NB4 (cell line): ENCODE data around the gene SPDL1.

ENCODE experiments used
- DNase-seq: peaks from one replicate; pipeline ENCODE4 v3.0.0; 2010; ENCODE audit warnings: low read depth
- H3K4me3 ChIP-seq: one replicate; pipeline ENCODE4 v1.5.1; 2011; ENCODE audit warnings: mild to moderate bottlenecking, low read depth, low read length, moderate library complexity
- MYC ChIP-seq: IDR thresholded peaks from 2 replicates; pipeline ENCODE4 v1.6.1; 2011; ENCODE audit warnings: low read depth, low read length
- POLR2A ChIP-seq: IDR thresholded peaks from 2 replicates; pipeline ENCODE4 v1.6.1; 2011; ENCODE audit warnings: mild to moderate bottlenecking; ENCODE audit not compliant: insufficient read length; ENCODE audit errors: extremely low read depth
- TF ChIP-seq, protein P1 (sequence below): IDR thresholded peaks from 2 replicates; pipeline ENCODE4 v1.6.1; 2011; ENCODE audit warnings: low read depth, low read length
- TF ChIP-seq, protein P2 (sequence below): IDR thresholded peaks from one replicate; pipeline ENCODE4 v1.5.1; 2012; ENCODE audit warnings: low read depth, low read length

Gene SPDL1

DNA sequence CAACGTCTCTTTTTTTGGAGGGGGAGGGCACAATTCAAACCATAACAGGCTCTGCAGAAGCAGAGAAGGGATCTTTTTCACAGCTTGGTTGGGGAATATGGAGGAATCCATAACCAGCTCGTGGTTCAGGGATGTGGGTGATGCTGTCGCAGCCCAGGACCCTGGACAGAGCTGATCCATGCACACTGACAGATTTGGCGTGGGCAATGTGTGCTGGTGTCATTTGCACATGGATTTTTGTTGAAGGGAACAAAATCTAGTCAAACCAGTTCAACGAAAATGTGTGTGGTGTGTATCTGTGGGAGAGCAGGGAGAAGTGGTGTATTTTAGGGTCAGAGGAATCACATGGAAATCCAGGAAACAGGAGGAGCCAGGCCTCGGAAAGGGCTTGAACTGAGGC, 57.7 kb downstream of the SPDL1 start:
- no peak for DNase-seq

DNA sequence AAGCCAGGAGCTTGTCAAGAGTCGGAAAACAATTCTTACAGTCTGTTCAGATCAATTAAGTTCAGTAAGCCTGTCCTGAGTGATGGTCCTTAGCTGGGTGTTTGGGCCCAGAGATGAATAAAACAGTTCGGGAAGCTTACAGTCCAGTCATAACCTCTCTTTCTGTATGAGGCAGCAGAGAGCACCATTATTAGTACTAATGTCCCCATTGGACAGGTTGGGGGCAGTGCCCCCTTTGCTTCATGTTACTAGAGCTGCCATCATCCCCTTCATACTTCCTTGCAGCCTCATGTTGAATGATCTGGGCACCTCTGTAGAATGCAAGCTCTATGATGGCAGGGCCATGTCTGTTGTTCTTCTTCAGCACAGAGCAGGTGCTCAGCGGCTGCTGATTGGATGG, 63.3 kb downstream of the SPDL1 start:
- TF ChIP-seq, protein P1, sequence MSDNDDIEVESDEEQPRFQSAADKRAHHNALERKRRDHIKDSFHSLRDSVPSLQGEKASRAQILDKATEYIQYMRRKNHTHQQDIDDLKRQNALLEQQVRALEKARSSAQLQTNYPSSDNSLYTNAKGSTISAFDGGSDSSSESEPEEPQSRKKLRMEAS: no peak
- TF ChIP-seq POLR2A: no peak
- TF ChIP-seq, protein P2, sequence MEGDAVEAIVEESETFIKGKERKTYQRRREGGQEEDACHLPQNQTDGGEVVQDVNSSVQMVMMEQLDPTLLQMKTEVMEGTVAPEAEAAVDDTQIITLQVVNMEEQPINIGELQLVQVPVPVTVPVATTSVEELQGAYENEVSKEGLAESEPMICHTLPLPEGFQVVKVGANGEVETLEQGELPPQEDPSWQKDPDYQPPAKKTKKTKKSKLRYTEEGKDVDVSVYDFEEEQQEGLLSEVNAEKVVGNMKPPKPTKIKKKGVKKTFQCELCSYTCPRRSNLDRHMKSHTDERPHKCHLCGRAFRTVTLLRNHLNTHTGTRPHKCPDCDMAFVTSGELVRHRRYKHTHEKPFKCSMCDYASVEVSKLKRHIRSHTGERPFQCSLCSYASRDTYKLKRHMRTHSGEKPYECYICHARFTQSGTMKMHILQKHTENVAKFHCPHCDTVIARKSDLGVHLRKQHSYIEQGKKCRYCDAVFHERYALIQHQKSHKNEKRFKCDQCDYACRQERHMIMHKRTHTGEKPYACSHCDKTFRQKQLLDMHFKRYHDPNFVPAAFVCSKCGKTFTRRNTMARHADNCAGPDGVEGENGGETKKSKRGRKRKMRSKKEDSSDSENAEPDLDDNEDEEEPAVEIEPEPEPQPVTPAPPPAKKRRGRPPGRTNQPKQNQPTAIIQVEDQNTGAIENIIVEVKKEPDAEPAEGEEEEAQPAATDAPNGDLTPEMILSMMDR: no peak
- TF ChIP-seq MYC: no peak
- no peak for DNase-seq
- no peak overlapping the region for H3K4me3 ChIP-seq

More for the DNA sequence above, 57.7 kb downstream of the SPDL1 start:
- no peak overlapping the region for H3K4me3 ChIP-seq
- no peak for TF ChIP-seq MYC
- TF ChIP-seq, protein P1: peak; percentile 84

DNA sequence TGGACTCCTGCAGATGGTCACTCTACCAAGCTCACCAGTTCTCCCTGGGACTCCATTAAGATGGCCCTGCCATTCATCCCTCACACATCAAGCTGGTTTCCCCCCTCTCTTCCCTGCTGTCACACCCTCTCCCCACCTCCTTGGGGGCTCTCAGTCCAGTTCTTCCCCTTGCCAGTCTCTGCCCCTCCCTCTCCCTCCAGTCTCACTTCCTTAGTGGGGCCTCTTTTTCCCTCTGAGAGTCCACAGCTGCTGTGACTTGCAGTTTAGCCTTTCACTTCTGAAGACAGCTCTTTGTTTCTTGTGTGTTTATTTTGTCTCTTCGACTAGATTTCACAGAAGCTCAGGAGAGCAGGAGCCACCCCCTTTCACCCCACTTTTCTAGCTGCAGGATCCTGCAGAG, 64.0 kb downstream of the SPDL1 start:
- no peak for TF ChIP-seq MYC
- TF ChIP-seq POLR2A: no peak
- TF ChIP-seq, protein P2: no peak
- TF ChIP-seq, protein P1: no peak
- DNase-seq: peak; percentile 49
- no peak overlapping the region for H3K4me3 ChIP-seq

DNA sequence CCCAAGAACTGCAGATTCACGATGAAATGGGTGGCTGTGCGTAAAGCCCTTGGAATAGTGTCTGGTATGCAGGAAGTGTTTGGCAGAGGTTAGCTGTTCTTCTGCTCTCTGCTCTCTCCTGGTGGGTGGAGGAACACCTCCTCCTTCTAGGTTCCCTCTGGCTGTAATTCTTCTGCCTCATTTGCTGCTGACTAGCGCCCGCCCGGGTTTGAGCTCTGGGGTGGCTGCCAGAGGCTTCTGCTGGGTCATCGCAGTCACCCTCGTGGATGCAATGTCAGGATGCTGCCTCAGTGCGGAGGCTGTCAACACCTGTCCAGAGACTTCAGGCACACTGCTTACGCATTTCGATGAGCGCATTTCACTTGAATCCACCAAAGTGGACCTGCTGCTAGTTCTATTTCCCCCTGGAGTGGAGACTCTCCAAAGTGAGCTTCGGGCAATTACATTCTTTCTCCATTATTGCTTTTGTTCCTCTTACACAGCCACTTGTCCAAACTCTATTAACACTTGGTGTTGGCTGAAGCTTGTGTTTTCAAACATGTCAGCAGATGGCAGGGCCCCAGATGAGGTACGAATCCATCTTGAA, 65.2 kb downstream of the SPDL1 start:
- no peak overlapping the region for H3K4me3 ChIP-seq
- DNase-seq: no peak
- TF ChIP-seq, protein P1: no peak
- TF ChIP-seq, protein P2: no peak
- TF ChIP-seq POLR2A (no peak), MYC (no peak)

DNA sequence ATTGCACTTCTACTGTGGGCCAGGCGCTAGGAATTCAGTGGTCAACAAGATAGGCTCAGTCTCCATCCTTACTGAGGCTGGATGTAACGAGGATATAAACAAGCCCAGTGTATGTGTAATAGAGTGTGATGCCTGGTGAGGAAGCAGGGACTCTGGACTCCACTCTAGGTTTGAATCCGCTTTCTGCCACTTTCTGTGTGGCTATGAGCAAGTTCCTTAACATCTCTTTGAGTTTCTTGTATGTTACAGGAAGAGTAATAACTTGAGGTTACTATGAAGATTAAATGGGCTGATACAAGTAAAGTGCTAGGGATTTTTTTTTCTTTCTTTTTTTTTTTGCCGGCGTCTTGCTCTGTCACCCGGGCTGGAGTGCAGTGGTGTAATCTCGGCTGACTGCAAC, 65.9 kb downstream of the SPDL1 start:
- TF ChIP-seq MYC: no peak
- no peak for TF ChIP-seq POLR2A
- TF ChIP-seq, protein P2: no peak
- TF ChIP-seq, protein P1: no peak
- no peak for DNase-seq
- H3K4me3 ChIP-seq: no peak overlapping the region

DNA sequence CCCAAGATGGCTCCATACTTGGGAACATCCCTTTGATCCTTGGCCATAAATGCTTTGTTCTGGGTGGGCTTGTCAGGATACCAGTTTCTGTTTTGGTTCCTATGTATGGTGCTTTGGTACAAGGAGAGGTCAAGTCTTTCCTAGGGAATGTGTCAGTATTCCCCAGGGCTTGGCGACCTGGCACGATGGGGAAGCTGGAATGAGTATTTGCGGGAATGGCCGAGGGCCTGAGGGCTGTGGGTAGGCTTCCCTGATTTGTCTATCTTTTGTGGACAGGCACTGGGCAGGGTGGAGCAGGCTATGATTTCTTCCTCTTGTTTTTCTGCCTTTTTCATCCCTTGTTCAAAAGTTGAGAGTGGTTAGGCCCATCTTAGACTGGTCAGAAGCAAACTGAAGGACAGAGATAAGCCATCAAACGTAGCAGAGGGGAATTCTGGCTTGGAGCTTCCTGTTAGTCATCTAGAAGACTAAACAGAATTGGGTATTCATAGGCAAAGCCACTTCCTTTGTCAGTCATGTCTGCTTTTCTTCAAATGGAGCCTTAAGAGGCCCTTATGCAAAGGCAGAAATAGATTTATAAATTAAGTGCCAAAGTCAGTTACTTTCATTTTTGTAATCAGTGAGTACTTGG, 67.2 kb downstream of the SPDL1 start:
- no peak for TF ChIP-seq MYC
- TF ChIP-seq POLR2A: no peak
- TF ChIP-seq, protein P2: no peak
- TF ChIP-seq, protein P1: no peak
- H3K4me3 ChIP-seq: no peak overlapping the region
- peak; percentile 65 for DNase-seq
